Renal pelvis (tissue), 4 donors: ENCODE measurements around the gene PCDHGC5. TPM values are rescaled to one million over a fixed set of nuclear protein-coding genes. Genes with fewer than 3 reads are reported as not detected.

Source experiments
- DNase-seq: peaks from one replicate; pipeline ENCODE4 v3.0.0-alpha.2; 2013
- polyA plus RNA-seq, 3 donors: library from polyadenylated mRNA; unstranded; fragments of 120-200 nt; gene quantifications; one replicate each; pipeline ENCODE4 v1.2.1, GENCODE V29; 2013; ENCODE audit not compliant: insufficient read length in 3 of 3

Gene PCDHGC5
- polyA plus RNA-seq, 3 donors, result 0.40 to 1.1 (median 0.93) TPM

GRCh38 chr5:141511771-141512325 is 23.0 kb downstream of the PCDHGC5 start:
- DNase-seq, result no peak

DNA sequence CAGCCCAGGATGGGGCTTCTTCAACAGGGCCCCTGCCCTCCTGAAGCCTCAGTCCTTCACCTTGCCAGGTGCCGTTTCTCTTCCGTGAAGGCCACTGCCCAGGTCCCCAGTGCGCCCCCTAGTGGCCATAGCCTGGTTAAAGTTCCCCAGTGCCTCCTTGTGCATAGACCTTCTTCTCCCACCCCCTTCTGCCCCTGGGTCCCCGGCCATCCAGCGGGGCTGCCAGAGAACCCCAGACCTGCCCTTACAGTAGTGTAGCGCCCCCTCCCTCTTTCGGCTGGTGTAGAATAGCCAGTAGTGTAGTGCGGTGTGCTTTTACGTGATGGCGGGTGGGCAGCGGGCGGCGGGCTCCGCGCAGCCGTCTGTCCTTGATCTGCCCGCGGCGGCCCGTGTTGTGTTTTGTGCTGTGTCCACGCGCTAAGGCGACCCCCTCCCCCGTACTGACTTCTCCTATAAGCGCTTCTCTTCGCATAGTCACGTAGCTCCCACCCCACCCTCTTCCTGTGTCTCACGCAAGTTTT is 23.6 kb downstream of the PCDHGC5 start:
- DNase-seq, result peak; percentile 82

DNA sequence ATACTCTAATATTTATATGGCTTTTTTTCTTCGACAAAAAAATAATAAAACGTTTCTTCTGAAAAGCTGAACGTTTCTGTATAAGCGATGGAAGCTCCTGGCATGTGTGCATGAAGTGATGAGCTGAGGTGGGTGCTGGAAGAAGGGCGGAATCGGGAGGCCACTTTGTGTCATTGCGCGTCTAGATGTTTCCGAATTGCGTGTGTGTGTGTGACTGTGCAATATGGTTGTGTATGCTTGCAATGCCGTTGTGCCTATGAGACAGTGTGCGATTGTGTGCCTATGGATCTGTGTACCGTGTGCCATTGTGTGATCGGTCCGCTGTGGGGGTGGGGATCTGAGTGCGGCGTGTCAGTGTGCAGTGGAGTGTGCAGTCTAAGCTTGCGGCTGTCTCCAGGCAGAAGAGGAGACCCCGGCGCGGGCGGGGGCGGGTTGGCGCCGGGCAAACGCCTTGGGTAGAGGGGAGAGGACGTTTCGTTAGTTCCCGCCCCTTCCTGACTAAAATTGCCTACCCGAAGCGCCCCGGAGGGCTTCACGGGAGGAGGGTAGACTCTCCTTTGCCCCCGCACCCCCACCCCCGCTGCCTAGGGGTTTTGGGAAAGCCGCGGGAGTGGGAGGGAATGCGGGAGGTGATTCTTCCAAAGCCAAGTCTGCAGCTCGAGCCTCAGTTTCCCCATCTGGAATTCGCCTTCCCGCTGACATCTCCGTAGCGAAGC is 24.2 kb downstream of the PCDHGC5 start:
- DNase-seq, result peak; percentile 78

GRCh38 chr5:141513627-141514329 is 24.9 kb downstream of the PCDHGC5 start:
- peak; percentile 89 for DNase-seq

GRCh38 chr5:141514330-141515133 is 25.7 kb downstream of the PCDHGC5 start:
- no peak for DNase-seq

- no peak for DNase-seq
These were observed 26.3 kb downstream of the PCDHGC5 start for GRCh38 chr5:141515141-141515540.

DNA sequence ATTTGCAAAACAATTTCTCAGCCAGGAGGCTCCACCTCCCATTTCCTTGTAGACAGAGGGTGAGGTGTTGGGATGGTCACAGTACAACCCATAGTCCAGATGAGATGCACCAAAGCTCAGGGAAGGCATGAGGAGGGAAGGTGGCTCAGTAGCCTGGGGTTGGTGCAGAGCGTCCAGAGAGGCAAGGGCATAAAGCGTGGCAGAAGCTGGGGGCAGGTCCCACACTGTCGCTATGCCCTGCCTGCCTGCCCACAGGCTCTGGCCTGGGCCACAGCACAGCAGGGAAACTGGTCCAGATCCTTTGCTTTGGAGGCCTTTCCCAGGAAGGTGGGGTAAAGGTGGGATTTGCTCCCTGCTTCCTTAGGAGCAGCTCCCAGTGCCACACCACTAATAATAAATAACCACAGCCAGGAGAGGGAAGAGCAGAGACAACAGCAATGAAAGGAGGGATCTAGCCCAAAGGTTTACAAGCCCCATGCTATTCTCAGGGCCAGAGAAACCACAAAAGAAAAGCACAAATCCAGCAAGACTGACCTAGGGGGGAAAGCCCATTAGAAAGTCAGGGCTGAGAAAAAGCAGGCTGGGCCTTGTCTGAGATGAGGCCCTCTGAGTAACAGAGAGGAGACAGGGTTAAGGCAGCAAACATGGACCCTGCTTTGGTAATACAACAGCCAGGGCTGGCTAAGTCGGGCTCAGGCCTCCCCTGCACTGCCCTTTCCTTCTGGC is 27.2 kb downstream of the PCDHGC5 start:
- DNase-seq, result no peak

GRCh38 chr5:141516672-141517025 is 27.8 kb downstream of the PCDHGC5 start:
- DNase-seq, result no peak

- no peak for DNase-seq
These were observed 28.4 kb downstream of the PCDHGC5 start for GRCh38 chr5:141517312-141517711.

DNA sequence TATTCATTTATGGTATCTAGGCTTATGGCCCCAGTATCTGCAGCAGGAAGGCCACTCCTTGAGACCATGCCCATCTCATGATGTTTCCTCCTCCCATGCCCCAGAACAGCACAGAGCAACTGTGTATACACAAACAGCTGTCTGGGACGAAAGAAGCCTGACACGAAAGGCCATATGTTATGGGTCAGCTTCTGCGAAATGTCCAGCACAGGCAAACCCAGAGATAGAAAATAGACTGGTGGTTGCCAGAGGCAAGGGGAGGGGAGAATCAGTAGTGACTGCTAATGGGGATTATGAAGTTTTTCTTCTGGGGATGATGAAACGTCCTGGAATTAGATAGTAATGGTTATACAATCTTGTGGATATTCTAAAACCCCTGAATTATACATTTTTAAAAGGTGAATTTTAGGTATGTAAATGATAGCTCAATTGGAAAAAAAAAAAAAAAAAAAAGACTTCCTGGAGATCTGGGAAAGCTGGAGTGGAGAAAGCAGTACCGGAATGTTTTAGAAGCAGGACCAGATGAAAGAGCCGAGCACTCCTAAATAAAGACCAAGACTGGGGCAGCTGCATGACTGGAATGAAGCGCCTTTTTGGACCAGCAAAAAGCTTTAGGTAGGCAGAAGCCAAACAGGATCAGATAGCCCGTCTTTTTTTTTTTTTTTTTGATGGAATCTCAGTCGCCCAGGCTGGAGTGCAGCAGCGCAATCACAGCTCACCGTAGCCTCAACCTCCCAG is 29.2 kb downstream of the PCDHGC5 start:
- no peak for DNase-seq

GRCh38 chr5:141518618-141519015 is 29.7 kb downstream of the PCDHGC5 start:
- no peak for DNase-seq

GRCh38 chr5:141519605-141520565 is 31.0 kb downstream of the PCDHGC5 start:
- DNase-seq, result no peak

DNA sequence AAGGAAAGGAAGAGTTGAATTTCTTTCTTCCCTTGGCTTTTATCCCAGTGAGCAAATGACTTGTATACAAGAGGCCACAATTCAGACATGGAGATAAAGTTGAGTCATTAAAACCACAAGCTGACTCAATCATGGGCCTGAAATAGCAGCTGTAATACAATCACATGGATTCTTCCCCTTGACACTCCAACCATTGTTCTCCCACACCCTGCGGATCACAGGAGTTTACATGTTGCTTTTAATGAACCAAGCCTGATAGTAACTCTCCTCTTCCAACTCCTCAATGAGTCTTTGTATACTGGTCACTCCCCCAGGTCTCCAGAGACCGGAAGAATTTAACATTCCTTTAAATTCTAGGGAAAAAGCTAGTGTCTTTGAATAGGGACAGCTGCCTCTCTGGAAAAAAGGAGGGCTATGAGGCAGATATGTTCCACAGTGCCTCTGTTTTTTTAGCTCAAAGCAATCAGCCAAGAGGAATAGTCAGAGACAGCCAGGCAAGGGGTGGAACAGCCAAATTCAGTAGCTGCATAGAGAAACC is 32.4 kb downstream of the PCDHGC5 start:
- DNase-seq, result peak; percentile 88

DNA sequence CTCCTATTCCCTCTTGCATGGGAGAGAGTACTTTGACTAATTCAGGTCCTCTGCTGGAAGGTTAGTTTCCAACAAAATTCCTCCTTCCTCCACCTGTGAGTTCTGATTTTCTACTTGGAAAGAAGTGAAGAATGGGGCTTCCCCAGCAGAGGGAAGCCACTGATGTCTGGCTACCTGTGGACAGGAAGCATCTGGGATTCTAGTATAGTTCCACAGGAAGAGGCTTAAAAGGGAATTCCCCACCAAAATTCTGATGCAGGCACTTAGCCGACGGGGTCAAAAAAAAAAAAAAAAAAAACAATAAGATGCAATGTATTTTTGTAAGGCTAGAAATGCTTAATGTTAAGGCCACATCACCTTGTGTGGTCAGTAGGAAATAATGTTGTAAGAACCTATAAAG is 33.4 kb downstream of the PCDHGC5 start:
- no peak for DNase-seq

- no peak for DNase-seq
These were observed 35.1 kb downstream of the PCDHGC5 start for GRCh38 chr5:141523991-141524390.

GRCh38 chr5:141524604-141525597 is 36.0 kb downstream of the PCDHGC5 start:
- peak; percentile 97 for DNase-seq

DNA sequence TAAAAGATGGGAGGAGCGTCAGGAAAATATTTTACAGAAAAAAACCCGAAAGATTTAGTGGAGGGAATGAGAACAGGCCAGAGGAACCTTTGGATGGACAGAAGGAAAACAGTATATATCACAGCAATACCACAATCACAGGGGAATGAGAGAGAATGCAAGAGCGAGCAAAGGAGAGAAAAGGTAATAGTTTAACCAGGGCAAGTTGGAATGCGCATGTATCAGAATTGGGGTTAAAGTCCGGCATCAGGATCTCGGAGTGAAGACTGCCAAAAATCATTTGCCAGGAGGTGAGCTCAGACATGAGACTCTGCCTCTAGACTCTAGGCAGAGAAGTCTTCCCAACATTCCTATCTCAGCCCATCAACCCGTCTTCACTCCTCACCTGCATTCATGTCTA is 36.8 kb downstream of the PCDHGC5 start:
- DNase-seq, result no peak

DNA sequence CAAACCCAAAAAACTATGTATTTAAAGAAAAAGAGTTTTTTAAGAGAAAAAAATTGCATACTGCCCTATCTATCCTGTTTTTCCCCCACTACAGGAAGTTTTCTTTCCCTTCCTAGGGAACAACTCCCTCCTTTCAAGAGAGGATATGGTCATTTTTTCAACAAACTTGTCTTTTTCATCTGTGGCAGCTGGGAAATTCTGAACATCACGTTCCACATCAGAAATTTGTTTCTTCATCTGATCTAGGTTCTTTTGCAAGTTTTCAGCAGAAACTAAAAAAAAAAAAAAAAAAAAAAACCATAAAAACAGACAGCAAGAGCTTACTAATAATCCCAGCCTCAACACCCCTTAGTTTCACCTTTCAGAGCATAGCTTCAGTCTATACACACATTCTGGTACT is 38.5 kb downstream of the PCDHGC5 start:
- no peak for DNase-seq
